ACC112 (cell line): ENCODE measurements around the gene LRRC46.

Source experiments
- H2AFZ ChIP-seq: fragments of 200-600 bp; sonication (generic); one replicate; pipeline ENCODE4 v1.6.0; 2017; ENCODE audit warnings: antibody characterized with exemption, low read length; ENCODE audit not compliant: unreplicated experiment
- H3K27ac ChIP-seq: fragments of 200-600 bp; sonication (generic); 2 replicates; pipeline ENCODE4 v1.5.1; 2014; ENCODE audit warnings: low read depth, mild to moderate bottlenecking, antibody characterized with exemption, low read length, moderate library complexity
- H3K27me3 ChIP-seq: fragments of 200-600 bp; sonication (generic); 2 replicates; pipeline ENCODE4 v1.6.1; 2014; ENCODE audit warnings: mild to moderate bottlenecking, antibody characterized with exemption, low read length, moderate library complexity, mixed read lengths; ENCODE audit not compliant: insufficient read depth
- H3K36me3 ChIP-seq: fragments of 200-600 bp; sonication (generic); 2 replicates; pipeline ENCODE4 v1.6.1; 2016; ENCODE audit warnings: mild to moderate bottlenecking, antibody characterized with exemption, low read length, moderate library complexity, mixed read lengths; ENCODE audit not compliant: insufficient read depth
- H3K4me1 ChIP-seq: fragments of 200-600 bp; sonication (generic); one replicate; pipeline ENCODE4 v1.6.1; 2016; ENCODE audit warnings: low read length, mixed read lengths; ENCODE audit not compliant: insufficient read depth, unreplicated experiment, control insufficient read depth
- H3K4me3 ChIP-seq: fragments of 200-600 bp; sonication (generic); 2 replicates; pipeline ENCODE4 v1.5.1; 2014; ENCODE audit warnings: mild to moderate bottlenecking, low read depth, low read length
- H3K79me2 ChIP-seq: fragments of 200-600 bp; sonication (generic); one replicate; pipeline ENCODE4 v1.6.0; 2016; ENCODE audit warnings: low read length; ENCODE audit not compliant: control insufficient read depth, unreplicated experiment, insufficient read depth

The LRRC46 gene

GRCh38 chr17:47801906-47802305 is 29.6 kb upstream of the LRRC46 start:
- H3K27ac ChIP-seq: no peak overlapping the region
- H3K36me3 ChIP-seq: no peaks in the 10 kb centered on the region
- no peaks in the 10 kb centered on the region for H3K4me1 ChIP-seq
- H3K79me2 ChIP-seq: no peaks in the 10 kb centered on the region
- peaks cover 44% of the 10 kb centered on the region for H3K27me3 ChIP-seq
- H3K4me3 ChIP-seq: no peak overlapping the region
- H2AFZ ChIP-seq: no peak overlapping the region

GRCh38 chr17:47802341-47803022 is 29.0 kb upstream of the LRRC46 start:
- H3K4me1 ChIP-seq: no peaks in the 10 kb centered on the region

GRCh38 chr17:47803201-47803600 is 28.3 kb upstream of the LRRC46 start:
- H3K27ac ChIP-seq: no peak overlapping the region
- no peaks in the 10 kb centered on the region for H3K36me3 ChIP-seq
- H3K4me1 ChIP-seq: no peaks in the 10 kb centered on the region
- peaks cover 34% of the 10 kb centered on the region for H3K27me3 ChIP-seq
- H2AFZ ChIP-seq: no peak overlapping the region
- no peaks in the 10 kb centered on the region for H3K79me2 ChIP-seq
- H3K4me3 ChIP-seq: no peak overlapping the region

More at GRCh38 chr17:47802341-47803022, 29.0 kb upstream of the LRRC46 start:
- Histone ChIP-seq H3K27me3 (peaks cover 41% of the 10 kb centered on the region), H2AFZ (no peak overlapping the region), H3K79me2 (no peaks in the 10 kb centered on the region), H3K36me3 (no peaks in the 10 kb centered on the region), H3K27ac (no peak overlapping the region), H3K4me3 (no peak overlapping the region)

- H3K27ac ChIP-seq: no peak overlapping the region
- no peak overlapping the region for H2AFZ ChIP-seq
- no peak overlapping the region for H3K4me3 ChIP-seq
- H3K36me3 ChIP-seq: 0 out of 2 replicates have a peak, but pooled peaks cover 4% of the 10 kb centered on the region
- no peaks in the 10 kb centered on the region for H3K79me2 ChIP-seq
- H3K27me3 ChIP-seq: peaks cover 29% of the 10 kb centered on the region; the same call in 1 of the 2 replicates
- H3K4me1 ChIP-seq: no peaks in the 10 kb centered on the region
These were observed 27.7 kb upstream of the LRRC46 start for GRCh38 chr17:47803751-47804150.

GRCh38 chr17:47804461-47804860 is 27.0 kb upstream of the LRRC46 start:
- Histone ChIP-seq H3K4me1 (peaks cover 4% of the 10 kb centered on the region), H3K27me3 (peaks cover 29% of the 10 kb centered on the region; the same call in 1 of the 2 replicates), H3K4me3 (no peak overlapping the region), H3K36me3 (0 out of 2 replicates have a peak, but pooled peaks cover 5% of the 10 kb centered on the region), H2AFZ (no peak overlapping the region), H3K27ac (no peak overlapping the region), H3K79me2 (no peaks in the 10 kb centered on the region)

- H3K36me3 ChIP-seq: 0 out of 2 replicates have a peak, but pooled peaks cover 5% of the 10 kb centered on the region
- no peak overlapping the region for H3K4me3 ChIP-seq
- H2AFZ ChIP-seq: no peak overlapping the region
- H3K4me1 ChIP-seq: peaks cover 20% of the 10 kb centered on the region
- H3K27ac ChIP-seq: no peak overlapping the region
- peaks cover 22% of the 10 kb centered on the region; the same call in 1 of the 2 replicates for H3K27me3 ChIP-seq
- H3K79me2 ChIP-seq: no peaks in the 10 kb centered on the region
These were observed 25.2 kb upstream of the LRRC46 start for GRCh38 chr17:47806026-47806912.

GRCh38 chr17:47806913-47807255 is 24.6 kb upstream of the LRRC46 start:
- peaks cover 17% of the 10 kb centered on the region; the same call in 1 of the 2 replicates for H3K27me3 ChIP-seq
- H2AFZ ChIP-seq: no peak overlapping the region
- H3K4me3 ChIP-seq: no peak overlapping the region
- peaks cover 20% of the 10 kb centered on the region for H3K4me1 ChIP-seq
- no peaks in the 10 kb centered on the region for H3K79me2 ChIP-seq
- no peak overlapping the region for H3K27ac ChIP-seq
- H3K36me3 ChIP-seq: 0 out of 2 replicates have a peak, but pooled peaks cover 5% of the 10 kb centered on the region

GRCh38 chr17:47807421-47807820 is 24.0 kb upstream of the LRRC46 start:
- Histone ChIP-seq H3K4me1 (peaks cover 20% of the 10 kb centered on the region), H3K79me2 (no peaks in the 10 kb centered on the region), H3K36me3 (0 out of 2 replicates have a peak, but pooled peaks cover 5% of the 10 kb centered on the region), H2AFZ (no peak overlapping the region), H3K4me3 (no peak overlapping the region), H3K27ac (no peak overlapping the region), H3K27me3 (peaks cover 17% of the 10 kb centered on the region; the same call in 1 of the 2 replicates)

GRCh38 chr17:47808036-47808829 is 23.2 kb upstream of the LRRC46 start:
- Histone ChIP-seq H3K4me1 (peaks cover 20% of the 10 kb centered on the region), H2AFZ (no peak overlapping the region), H3K27me3 (peaks cover 11% of the 10 kb centered on the region; the same call in 1 of the 2 replicates), H3K79me2 (no peaks in the 10 kb centered on the region), H3K27ac (no peak overlapping the region), H3K36me3 (0 out of 2 replicates have a peak, but pooled peaks cover 5% of the 10 kb centered on the region), H3K4me3 (no peak overlapping the region)

GRCh38 chr17:47808830-47809480 is 22.5 kb upstream of the LRRC46 start:
- no peaks in the 10 kb centered on the region for H3K79me2 ChIP-seq
- H3K27me3 ChIP-seq: 0 out of 2 replicates have a peak, but pooled peaks cover 4% of the 10 kb centered on the region
- H3K4me1 ChIP-seq: peaks cover 20% of the 10 kb centered on the region
- no peak overlapping the region for H2AFZ ChIP-seq
- no peak overlapping the region for H3K4me3 ChIP-seq
- H3K27ac ChIP-seq: no peak overlapping the region
- 0 out of 2 replicates have a peak, but pooled peaks cover 5% of the 10 kb centered on the region for H3K36me3 ChIP-seq
